Fibroblast of skin of left quadriceps (primary cell): ENCODE measurements around the gene ELP5.

Source experiments
- DNase-seq, 2 experiments: peaks; one replicate each; pipeline ENCODE4 v3.0.0-alpha.2; 2013; ENCODE audit warnings: low read depth in 2 of 2

ELP5 gene

DNA sequence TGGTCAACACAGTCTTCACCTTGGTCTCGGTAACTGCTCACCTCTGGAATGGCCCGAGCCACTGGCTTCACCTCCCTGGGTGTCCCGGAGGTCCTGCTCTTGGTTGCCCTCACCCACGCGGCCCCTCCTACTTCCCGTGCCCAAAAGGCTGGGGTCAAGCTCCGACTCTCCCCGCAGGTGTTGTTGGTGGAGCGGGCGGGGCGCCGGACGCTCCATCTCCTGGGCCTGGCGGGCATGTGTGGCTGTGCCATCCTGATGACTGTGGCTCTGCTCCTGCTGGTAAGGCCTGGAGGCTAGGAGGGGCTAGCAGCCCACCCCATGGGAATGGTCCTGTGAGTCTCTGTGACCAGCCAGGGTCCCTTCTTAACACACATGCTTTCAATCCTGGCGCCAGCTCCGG is 32.9 kb downstream of the ELP5 start:
- DNase-seq = no peak

DNA sequence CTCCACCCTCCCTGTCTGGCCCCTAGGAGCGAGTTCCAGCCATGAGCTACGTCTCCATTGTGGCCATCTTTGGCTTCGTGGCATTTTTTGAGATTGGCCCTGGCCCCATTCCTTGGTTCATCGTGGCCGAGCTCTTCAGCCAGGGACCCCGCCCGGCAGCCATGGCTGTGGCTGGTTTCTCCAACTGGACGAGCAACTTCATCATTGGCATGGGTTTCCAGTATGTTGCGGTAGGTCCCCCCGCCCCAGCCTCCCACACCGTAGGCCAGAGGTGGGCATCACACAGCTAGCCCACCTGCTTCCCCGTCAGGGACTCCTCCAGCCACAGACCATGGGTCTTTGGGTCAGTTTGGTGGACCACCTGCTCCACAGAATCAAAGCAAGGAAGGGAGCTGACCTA is 33.7 kb downstream of the ELP5 start:
- no peak for DNase-seq

DNA sequence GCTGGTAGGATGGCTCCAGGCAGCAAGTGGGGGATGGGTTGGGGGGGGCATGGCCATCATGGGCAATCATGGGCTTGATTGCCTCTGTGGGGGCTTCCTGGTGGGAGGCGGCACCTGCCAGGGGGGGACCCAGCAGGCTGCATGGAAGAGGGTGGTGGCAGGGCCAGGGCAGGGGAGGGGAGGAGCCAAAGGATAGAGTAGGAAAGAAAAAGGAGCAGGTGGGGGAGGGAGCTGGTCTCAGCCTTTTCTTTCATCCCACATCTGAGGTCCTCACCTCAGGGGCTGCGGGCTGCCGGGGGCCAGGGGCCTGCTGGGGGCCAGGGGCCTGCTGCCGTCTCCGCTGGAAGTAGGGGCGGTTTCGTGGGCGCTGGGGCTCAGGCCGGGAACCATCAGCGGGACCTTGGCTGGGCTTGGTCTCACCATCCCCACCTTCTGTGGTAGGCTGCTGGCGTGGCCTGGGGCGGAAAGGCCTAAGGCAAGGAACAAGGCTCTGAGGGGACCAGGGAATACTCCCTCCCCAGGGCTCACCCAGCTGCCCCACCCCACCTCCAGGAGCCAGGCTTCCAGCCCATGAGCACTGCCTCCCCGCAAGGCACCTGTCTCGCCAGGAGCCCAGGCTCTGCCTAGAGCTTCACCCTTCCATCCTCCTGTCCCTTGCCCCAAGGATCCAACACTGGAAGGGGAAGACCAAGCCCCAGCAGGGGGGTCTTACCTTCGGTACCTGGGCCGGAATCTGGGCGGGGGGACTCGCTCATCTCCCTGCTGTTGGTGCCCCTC is 37.4 kb downstream of the ELP5 start:
- no peak for DNase-seq

DNA sequence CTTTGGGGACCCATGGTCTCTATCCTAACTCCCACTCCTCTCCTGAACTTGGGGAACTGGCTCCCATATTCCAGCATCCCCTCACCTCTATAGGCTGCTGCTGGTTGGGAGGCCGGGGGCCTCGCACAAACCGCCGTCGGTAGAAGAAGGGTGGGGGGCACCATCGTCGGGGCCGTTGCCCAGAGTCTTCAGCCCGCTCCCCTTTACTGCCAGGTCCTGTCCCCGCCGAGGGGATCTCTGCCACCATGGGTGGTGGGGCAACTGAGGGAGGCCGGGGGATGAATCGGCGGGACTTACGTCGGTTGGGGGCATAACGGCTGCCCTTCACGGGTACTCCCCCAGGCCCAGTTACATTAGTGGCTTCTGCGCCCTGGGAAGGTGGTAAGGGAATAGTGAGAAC is 38.2 kb downstream of the ELP5 start:
- DNase-seq = no peak

DNA sequence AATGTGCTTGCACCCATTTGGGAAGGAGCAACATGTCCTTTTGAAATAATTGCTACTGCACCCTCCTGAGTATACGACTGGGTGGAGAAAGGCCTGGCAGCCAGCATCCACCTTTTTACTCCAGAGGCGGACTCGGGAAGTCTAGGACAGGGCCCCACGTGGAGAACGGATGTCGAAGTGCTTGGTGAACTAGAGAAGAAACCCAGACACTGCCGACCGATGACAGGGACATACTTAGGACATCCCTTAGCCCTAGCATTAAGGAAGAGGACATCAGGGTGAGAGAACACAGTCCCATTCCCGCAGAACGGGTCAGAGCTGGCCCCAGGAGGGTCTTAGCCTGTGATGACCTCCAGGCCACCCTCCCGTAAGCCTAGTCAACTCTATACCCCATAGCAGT is 38.7 kb downstream of the ELP5 start:
- no peak for DNase-seq

DNA sequence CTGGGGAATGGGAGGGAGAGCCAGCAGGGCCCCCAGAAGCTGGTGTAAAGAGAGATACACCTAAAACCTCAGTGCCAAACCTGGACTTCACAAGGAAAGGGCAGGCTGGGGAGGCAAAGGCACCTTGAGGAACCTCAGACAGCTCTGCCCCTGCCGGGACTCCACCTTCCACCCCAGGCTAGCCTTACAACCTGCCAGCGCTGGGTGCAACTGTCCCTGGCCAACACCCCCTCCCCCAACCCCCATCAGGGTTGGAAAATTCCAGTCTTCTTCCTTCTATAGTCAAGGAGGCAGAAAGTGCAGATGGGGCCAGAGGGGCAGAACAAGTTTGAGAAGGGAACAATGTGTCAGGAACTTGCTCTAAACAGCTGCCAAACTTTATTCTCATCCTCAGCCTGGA is 40.2 kb downstream of the ELP5 start:
- no peak for DNase-seq

DNA sequence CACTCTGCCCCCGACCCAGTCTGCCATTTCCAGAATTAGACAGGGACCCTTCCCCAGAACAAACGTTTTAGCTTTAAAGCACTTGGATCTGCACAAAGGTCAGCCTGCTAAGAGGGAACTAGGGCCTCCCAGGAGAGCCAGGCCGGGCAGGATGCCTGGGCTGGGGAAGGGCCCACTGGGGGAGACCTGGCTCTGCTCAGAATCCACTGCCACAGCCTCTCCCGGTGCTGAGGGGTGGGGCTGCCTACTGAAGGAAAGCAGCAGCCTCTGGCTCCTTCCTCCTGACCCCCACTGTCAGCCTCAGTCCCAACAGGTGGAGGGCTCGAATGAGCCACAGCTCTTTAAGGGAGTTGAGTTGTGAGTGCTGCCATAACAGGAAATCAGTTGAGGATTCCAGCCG is 40.7 kb downstream of the ELP5 start:
- no peak for DNase-seq

DNA sequence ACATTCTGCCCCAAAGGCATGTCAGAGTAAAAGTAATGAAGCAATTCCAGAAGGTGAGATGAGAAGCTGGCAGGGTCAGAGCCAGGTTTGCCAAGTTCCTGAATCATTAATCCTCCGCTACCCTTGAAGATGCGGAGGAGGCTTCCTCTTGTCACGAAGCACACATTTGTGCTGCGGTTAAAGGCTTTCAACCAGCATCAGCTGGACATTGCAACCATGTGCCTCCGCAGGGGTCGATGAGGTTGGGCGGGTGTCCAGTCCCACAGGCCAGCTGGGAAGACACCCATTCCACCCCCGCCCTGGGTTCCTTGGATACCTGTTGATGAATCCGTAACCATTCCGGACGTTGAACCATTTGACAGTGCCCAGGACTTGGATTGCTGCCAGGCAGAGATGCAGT is 41.1 kb downstream of the ELP5 start:
- DNase-seq = no peak

DNA sequence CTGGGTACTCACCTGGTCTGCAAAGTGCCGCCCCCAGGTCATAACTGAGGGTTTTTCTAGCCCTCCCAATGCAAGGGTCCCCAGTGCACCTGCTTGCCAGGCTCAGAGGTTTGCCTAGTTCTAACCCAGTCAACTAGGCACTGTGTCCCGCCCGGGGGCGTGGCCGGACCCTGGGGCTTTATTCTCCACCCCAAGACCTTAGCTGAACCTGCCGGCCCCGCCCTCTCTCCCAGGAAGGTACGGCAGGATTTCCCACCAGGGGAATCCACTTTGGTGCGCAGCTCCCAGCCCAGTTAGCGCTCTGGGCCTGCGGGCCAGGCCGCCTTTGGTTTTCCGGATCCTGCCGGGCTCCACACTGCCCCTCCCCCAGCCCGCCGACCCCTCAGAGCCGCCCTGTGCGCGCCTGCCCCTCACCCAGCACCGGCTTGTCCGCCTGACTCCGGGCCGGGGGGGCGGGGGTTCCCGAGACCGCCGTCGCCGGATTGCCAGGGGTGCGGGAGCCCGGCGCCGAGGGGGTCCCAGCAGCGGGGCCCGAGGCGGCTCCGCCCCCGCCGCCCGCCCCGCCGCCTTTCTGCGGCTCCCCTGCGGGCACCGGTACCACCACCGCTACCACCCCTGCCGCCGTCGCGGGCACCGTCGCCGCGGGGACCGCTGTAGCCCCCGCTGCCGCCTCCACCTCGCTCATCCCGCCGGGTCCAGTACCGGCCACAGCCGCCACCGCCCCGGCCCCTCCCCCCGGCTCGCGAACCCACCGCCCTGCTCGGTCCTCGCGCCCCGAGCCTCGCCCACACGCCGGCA is 42.0 kb downstream of the ELP5 start:
- DNase-seq = no peak

DNA sequence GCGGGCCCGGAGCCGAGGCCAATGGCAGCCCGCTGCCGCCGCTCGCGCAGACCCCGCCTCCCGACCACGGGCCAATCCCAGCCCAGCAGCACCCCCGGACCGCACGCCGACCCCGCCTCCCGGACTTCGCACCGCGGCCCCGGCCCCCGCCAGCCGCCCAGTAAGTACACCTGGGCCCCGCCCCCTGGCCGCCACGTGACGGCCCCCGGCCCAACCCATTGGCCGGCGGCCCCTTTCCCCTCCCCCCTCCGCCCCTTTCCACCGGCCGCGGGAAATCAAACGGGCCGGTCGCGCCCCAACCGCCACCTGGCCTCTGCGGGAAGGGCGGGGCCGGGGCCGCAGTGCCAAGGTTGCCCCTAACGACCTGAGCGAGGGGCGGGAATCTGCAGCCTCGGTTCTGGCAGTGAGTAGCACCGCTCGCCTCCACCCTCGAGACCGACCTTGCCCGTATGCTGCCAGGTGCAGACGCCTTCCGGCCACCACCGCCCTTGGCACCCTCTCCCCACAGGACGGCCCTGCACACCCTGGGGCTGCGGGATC is 42.7 kb downstream of the ELP5 start, which contains the start of gene YBX2:
TSS of gene YBX2 (minus strand) at position 26 of the 540 bp plus-strand sequence. CDS start 139 bp downstream, outside the sequence.
- DNase-seq = no peak

DNA sequence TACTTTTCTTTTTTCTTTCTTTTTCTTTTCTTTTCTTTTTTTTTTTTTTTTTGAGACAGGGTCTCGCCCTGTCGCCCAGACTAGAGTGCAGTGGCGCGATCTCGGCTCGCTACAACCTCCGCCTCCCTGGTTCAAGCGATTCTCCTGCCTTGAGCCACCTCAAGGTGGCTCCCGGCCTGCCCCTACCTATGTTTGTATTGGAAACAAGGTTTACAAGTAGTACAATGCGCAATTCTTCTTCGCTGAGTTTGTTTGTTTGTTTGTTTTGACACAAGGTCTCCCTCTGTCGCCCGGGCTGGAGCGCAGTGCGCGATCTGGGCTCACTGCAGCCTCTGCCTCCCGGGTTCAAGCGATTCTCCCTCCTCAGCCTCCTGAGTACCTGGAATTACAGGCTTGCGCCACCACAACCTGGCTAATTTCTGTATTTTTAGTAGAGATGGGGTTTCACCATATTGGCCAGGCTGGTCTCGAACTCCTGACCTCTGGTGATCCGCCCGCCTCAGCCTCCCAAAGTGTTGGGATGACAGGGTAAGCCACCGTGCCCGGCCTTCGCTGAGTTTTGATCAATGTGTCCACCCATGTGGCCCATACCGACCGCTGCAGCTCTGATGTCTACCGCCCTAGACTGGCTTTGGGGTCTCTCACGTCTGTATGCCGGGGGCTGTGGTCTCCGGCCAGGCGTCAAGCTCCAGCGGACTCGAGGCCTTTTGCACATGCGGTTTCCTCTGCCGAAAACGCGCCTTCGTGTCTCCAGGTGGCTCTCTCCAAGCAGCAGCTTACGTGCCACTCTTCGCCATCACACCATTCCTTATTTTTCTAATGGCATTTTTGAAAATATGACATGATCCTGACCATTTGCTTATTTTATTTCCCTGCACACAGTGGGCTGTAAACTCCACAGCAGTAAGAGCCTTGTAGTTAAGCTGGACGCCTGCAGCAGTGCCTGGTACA is 43.5 kb downstream of the ELP5 start:
- DNase-seq = no peak

DNA sequence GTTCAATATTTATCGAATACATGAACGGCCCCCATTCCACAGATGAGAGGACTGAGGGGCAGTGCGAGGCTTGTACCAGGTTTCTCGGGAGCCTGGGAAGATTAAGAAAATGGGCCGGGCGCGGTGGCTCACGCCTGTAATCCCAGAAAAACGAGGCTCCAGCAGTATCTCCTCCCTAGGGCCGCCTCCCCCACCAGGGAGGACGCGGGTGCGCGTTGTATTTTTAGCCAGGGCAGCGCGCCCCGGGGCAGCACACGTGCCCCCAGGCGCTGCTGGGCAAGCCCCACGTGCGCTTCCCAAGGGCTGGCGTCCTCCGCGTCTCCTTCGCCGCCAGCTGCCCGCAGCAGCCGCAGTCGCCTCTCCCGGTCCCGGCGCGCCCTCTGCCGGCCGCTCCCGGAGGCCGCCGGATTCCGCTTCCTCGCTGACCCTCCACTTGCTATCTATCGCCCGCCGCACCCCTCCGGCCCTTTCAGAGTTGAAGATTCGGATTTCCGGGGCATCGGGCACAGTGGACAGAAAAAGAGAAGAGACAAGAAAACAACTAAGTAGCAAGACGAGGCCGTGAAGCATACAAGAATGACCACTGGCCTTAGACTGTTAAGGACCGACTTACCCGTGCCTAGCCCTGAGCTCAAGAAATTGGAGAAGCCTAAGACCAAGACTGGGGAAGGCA is 44.3 kb downstream of the ELP5 start:
- DNase-seq = no peak

DNA sequence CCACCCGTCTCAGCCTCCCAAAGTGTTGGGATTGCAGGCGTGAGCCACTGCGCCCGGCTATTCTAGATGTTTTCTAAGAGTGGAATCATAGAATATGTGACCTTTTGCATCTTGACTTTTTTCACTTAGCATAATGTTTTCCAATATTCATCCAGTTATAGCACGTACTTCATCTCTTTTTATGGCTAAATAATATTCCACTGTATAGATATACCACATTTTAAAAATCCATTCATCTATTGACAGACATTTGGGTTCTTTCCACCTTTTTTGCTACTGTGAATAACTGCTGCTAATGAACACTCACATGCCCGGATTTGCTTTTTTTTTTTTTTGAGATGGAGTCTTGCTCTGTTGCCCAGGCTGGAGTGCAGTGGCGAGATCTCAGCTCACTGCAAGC is 52.2 kb downstream of the ELP5 start:
- no peak for DNase-seq

DNA sequence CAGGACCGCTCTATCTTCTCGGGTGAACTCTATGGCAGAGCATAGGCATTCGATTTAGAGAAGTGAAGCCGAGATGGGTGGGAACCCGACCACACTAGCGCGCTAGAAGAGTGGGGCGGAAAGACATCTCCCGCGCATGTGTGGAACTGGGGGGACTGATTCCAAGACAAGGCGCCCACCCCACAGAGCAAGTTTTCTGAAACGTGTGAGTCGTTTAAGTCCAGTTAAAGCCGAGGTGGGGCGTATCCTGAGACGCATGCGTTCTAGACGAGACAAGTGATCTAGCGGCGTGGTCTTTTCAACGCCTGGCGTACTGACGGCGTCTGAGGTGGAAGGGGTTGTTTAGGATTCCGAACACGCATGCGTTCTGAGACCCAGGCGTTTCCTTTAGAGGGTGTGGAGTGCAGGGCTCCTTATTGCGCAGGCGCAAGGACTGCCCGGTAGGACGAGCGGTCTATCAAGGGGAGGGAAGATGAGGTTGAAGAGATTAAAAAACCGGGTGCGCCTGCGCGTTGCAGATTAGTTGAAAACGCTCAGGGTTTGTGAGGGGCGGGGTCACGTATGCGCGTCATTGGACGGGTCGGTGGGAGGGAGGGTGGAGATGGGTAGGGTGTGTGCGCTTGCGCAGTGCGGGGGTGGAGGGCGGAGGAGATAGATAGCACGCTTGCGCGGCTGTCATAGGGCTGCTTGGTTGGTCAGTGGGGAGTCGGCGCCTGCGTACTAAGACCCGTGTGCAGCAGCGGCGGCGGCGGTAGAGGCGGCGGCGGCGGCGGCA is 55.1 kb downstream of the ELP5 start, which contains the start of gene EIF5A:
TSS of gene EIF5A (plus strand) at position 718 of the 775 bp plus-strand sequence. CDS start 2,008 bp downstream, outside the sequence.
- peak; percentile 100 for DNase-seq

DNA sequence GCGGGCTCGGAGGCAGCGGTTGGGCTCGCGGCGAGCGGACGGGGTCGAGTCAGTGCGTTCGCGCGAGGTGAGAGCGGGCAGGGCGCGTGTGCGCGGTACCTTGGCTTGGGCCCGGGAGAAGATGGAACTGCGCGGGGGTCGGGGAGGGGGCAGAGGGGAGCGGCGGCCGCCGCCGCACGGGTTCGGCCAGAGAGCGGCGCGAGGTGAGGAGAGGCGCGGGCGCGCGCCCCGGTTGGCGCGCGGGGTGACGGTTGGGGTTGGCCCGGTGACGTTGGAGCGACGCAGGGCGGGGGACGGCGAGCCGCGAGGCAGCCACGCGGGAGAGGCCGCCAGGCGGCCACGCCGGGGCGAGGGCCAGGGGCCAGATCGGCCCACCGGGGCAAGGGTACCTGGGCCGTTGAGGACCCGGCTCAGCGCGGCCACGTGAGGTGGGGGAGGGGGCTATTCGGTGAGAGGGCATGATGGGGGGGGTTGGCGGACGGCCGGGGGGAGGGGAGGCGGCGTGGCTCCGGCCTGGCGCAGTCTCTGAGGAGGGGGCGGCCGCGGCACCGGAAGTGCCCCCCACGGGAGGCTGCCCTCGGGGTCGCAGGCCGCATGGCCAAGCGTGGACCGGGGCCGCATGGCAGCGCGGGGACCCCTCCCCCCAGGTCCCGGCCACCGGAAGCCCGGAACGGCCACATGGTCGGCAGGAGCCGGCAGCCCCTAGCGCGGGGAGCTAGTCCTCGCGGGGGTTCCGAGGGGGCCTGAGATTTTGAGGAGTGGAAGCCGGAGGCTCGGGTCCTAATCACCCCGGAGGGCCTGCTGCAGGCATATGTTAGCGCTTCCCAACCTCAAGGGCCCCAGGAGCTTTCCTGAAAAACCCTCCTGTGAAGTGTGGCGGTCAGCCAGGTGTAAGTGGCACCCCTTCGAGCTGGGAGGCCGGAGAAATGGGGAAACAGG is 55.9 kb downstream of the ELP5 start:
- no peak for DNase-seq

DNA sequence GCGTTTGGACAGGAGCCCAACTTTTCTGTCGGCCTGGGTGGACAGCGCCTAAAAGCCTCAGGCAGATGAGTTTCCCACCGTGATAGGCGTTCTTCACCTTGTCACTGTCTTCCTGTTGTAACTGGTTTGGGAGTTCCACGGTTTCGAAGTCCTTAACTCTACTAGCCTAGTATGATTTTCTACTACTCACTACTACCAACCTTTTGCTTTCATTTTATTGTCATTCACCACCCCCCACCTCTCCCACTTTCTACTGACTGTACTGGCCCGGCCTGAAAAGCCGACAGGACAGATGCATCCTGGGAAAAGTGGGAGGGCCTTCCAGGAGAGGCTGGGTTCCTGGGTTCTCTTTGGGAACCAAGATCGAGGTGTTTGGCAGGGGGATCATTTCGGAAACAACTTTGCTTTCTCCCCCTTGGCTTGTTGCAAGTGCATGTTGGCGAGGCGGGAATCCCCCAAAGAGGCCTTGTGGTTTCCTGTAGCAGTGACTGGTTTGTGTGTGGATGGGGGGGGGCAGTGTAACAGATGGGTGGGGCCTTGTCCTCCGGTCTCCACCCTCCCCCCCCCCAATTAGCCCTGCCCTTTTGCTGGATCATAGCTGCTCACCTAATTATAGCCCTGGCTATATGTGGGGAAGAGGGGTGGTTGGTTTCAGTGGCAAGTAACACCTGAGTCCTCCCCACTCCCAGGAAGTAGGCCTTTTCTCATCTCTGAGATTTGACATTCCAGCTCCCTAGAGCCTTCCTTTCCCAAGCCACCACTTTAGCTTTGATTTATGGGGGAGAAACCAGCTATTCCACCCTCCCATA is 56.8 kb downstream of the ELP5 start:
- peak; percentile 40 to 44 for DNase-seq
